NCI-H1930 (cell line): Measurements from ENCODE around the gene MPI.
"Not testable (repeated sequence)": the region's sequence is repeated elsewhere in the genome, so short reads cannot be mapped to it uniquely, and the experiment has no call there.

Experiments
- DNase-seq, 2 experiments: peaks; one replicate each; lab custom pipeline; 2025; lab: John Stamatoyannopoulos, UW

Gene MPI

GRCh38 chr15:74863239-74864056 lies 26.4 kb upstream of the MPI start:
- no peak for DNase-seq

GRCh38 chr15:74864296-74864695 lies 25.5 kb upstream of the MPI start:
- DNase-seq, result no peak

DNA sequence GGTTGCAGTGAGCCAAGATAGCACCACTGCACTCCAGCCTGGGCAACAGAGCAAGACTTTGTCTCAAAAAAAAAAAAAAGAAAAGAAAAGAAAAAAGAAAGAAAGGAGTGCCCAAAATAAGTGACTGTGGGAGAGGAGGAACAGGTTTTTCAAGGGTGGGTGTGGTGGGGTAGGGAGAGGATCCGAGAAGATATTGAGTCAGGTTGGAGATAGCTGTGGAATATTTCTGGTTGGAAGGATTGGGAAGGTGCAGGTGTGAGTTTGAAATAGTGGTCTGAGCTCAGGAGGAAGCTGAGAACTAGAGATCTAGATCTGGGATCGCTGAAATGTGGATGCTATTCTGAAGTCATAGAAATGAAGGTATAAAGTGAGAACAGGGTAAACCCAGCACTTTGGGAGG lies 24.5 kb upstream of the MPI start:
- DNase-seq, result no peak

GRCh38 chr15:74866090-74866489 lies 23.8 kb upstream of the MPI start:
- no peak for DNase-seq

DNA sequence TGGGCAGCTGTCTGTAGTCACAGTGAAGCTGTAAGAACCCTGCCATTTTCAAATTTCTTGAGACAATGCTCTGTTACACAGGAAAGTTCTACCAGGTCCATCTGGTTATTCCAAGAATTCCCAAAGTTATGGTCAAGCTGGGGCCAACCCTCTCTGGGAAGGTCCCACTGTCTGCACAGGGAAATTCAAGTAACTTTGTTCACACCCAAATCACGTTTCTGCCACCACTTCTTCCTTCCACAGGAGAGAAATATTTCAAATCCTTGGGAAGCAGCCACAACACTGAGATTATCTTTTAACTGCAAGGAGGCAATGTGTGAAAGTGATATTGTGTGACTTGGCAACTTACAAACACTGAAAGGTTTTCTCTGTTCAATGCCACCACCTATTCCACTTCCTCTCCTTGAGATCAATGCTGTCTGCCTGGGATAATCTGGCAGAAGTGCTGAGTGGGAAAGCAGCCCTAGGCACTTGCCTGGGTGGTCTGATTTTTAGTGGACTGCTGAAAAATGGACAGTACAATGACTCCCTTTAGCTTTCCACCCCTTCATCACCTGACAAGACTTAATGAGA lies 22.3 kb upstream of the MPI start:
- no peak for DNase-seq

- DNase-seq, result no peak
These were observed 21.8 kb upstream of the MPI start for GRCh38 chr15:74868059-74868458.

GRCh38 chr15:74869372-74869725 lies 20.5 kb upstream of the MPI start:
- no peak for DNase-seq

DNA sequence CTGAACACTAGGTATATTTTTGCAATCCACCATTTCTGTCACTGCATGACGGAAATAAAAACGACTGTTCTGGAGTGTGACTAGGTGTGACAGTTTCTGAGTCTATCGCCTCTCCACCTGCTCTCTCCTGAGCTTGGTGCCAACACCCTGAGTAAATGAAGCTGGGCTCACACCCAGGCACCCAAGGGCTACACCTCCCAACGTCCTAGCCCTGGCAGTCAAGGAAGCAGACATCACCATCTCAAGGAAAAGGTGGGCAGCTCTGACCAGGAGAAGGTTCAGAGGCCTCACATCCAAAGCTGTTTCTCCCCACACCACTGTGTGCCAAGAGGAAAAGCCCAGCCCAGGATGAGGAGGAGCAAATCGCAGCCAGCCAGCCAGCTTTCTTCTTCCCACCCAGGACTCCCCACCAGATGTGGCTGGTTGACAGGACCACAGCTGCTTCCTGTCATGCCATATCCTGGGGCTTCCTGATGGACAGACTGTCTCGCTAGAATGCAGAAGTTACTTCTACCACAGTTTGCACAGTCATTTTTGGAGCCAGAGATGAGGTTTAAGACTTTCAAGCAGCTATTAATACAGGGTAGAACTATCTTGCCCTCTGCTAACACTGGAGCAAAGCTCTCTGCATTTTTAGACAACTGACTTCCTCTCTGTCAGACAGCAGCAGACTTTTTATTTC lies 20.0 kb upstream of the MPI start:
- DNase-seq, result no peak

- DNase-seq, result no peak
These were observed 19.2 kb upstream of the MPI start for GRCh38 chr15:74870436-74871215.

DNA sequence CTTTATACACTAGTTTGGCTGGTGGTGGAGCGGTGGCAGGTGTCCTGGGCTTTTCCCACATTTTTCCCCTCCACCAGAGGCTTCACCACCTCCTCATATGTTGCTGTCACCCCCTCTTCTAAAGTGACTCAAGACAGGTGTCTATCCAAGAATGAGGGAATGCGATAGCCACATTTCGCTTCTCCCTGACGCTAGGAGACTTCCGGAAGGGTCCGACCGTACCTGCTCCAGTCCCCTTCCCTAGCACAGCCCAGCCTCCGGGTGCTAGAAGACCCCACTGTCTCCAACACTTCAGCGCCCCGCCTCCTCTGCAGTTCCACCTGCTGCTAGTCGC lies 17.2 kb upstream of the MPI start:
- no peak for DNase-seq

DNA sequence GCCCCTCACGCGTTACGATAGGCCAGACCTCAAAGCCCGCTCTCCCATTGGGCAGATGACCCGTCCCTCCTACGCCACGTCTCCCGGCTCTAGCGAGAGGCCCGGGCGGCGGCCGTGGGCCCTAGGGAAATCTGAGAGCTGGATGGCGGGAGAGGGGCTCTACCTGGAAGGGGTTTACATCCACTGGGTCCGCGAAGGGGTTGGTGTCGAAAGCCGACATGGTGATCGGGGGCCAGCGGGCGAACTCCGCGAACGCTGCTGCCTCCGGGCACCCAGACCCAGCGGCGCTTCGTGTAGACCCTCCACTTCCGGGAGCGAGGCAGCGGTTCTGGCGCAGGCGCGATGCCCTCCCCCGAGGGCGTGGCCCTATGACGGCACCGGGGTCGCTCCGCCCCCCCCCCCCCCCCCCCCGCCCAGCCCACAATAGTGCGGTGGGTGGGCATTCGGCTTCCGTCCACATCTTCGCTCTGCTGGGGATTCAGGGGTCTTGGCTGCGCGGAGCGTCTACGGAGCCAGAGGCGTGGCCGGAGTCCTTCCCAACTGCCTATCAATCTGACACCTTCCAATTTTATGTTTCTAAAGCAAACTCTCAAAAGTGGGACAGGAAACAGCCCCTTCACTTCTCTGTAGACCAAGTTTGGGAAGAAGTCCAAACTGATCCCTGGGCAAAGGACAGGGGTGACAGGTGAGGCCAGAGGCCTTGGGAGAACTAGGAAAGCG lies 16.6 kb upstream of the MPI start, which contains the start of gene SCAMP2:
TSS of gene SCAMP2 (minus strand) at position 330 of the 720 bp plus-strand sequence. CDS start at position 220, 110 bp downstream.
- DNase-seq, result peak; percentile 83 to 87

GRCh38 chr15:74873756-74874424 lies 16.0 kb upstream of the MPI start:
- DNase-seq, result peak in 1 of 2 experiments; percentile 25

DNA sequence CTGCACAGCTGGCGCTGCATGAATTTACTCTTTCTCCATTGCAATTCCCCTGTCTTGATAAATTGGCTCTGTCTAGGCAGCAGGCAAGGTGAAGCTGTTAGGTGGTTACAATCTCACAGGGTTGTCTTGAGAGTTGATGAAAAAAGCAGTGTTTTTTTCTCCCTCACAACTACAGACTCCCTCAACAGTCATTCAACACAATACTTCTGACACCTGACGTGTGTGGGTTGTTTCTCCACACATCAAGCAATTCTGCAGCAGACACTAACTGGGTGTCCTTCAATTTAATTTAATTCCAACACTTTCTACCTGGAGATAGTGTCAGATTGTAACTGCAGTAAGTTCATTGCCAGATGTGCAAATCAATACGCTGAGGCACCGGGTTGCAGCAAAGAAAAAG lies 11.6 kb upstream of the MPI start:
- DNase-seq, result no peak

DNA sequence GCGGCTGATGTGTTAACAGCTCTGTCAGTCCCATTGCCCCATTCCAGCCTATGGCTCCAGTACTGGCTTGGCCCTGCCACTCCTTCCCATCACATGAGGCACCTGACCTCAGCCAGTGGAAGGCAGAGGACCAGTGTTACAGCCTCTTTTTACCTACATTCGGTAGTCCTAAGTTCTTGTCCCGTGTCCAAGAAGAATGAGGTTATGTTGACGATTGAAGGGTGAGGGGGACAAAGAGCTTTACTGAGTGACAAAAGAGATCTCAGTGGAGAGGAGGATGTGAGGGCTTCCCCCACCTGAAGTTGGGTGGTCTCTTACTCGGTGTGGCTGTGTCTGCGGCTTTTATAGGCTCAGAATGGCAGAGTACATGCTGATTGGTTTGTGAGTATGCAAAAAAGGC lies 7.3 kb upstream of the MPI start:
- no peak for DNase-seq

GRCh38 chr15:74884428-74885223 lies 5.2 kb upstream of the MPI start:
- no peak for DNase-seq

DNA sequence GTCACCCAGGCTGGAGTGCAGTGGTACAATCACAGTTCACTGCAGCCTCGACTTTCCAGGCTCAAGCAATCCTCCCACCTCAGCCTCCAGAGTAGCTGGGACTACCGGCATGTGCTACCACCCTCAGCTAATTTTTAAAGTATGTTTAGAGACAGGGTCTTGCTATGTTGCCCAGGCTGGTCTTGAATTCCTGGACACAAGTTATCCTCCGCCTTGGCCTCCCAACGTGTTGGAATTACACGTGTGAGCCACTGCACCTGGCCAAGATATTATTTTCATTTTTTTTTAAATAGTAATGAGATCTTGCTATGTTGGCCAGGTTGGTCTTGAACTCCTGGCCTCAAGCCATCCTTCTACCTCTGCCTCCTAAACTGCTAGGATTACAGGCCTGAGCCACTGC lies 4.4 kb upstream of the MPI start:
- DNase-seq, result no peak

DNA sequence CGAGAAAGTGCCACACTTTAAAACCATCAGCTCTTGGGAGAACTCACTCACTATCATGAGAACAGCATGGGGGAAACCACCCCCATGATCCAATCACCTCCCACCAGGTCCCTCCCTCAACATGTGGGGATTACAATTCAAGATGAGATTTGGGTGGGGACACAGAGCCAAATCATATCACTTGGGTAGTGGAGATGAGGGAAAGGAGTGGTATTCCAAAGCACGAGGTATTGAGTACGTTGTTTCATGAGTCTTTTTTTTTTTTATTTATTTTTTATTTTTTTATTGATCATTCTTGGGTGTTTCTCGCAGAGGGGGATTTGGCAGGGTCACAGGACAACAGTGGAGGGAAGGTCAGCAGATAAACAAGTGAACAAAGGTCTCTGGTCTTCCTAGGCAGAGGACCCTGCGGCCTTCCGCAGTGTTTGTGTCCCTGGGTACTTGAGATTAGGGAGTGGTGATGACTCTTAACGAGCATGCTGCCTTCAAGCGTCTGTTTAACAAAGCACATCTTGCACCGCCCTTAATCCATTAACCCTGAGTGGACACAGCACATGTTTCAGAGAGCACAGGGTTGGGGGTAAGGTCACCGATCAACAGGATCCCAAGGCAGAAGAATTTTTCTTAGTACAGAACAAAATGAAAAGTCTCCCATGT lies 2.2 kb upstream of the MPI start:
- DNase-seq, result not testable (repeated sequence)

DNA sequence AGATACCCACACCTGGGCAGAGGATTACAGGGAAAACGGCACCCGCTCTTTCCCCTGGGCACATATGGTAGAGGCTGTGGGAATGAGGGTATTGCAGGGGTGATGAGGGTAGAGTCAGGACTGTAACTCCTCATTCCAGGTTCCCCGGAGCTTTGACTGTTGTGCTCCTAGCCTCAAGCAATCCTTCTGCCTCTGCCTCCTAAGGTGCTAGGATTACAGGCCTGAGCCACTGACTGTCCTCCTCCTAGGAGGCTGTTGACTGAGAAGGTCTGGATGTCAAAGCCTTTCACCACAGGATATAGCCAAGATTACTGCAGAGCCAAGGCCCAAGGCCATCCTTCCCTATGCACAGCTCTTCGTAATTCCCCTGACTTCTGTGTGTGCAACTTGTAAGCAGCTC lies 1.1 kb upstream of the MPI start:
- no peak for DNase-seq

DNA sequence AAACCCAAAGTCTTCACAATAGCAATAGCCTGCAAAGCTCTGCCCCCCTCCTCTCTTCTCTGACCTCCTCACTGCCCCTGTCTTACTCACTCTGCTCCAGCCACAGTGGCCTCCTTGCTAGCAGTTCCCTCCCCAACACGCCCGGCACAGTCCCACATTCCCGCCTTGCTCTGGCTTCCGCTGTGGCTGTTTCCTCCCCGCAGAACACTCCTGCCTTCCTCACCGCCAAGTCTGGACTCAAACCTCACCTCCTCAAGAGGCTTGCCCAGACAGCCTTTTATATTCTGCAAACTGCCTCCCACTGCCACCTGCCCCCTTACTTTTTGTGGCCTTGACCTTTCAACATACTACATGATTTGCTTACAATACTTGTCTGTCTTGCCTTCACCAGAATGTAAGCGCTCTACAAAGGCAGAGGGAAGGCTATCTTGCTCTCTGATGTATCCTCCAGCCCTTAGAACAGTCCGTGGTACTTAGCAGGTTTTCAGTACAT lies 406 bp upstream of the MPI start:
- no peak for DNase-seq

DNA sequence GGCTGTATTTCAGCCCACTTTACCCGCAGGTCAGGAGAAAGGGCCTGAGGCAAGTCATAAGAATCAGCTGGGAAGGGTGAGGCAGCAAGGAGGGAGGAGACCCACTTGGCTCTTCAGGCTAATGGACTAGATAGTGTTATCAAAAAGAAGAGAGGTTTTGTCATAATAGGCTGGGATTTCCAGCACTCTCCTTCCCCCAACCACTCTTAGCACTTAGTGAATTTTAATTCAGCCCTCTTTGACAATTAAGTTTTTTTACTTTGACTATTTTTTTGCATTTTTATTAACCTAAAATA lies 771 bp downstream of the MPI start:
- no peak for DNase-seq
